IPS DF 6.9 (cell line): Measurements from ENCODE around the gene ASPRV1.
"Not testable (repeated sequence)": the region's sequence is repeated elsewhere in the genome, so short reads cannot be mapped to it uniquely, and the experiment has no call there.

Experiments
- DNase-seq: peaks from one replicate; pipeline ENCODE4 v3.0.0-alpha.2; 2013; ENCODE audit warnings: low read depth, low spot score
- H3K27ac ChIP-seq: one replicate; pipeline ENCODE4 v1.5.1; 2013; ENCODE audit warnings: low read length, control low read depth
- H3K27me3 ChIP-seq: 2 replicates; pipeline ENCODE4 v1.6.1; 2013; ENCODE audit warnings: mild to moderate bottlenecking, low read length; ENCODE audit not compliant: control insufficient read depth, insufficient read depth
- H3K36me3 ChIP-seq: 2 replicates; pipeline ENCODE4 v1.6.1; 2013; ENCODE audit warnings: low read length; ENCODE audit not compliant: control insufficient read depth, insufficient read depth
- H3K4me1 ChIP-seq: 2 replicates; pipeline ENCODE4 v1.6.1; 2013; ENCODE audit warnings: low read length; ENCODE audit not compliant: control insufficient read depth, insufficient read depth
- H3K4me3 ChIP-seq: 2 replicates; pipeline ENCODE4 v1.5.1; 2013; ENCODE audit warnings: mild to moderate bottlenecking, low read length
- H3K9me3 ChIP-seq: 2 replicates; pipeline ENCODE4 v1.6.1; 2013; ENCODE audit warnings: low read length, inconsistent platforms; ENCODE audit not compliant: control insufficient read depth, insufficient read depth
- WGBS: extraction: QIAGEN DNeasy Blood & Tissue Kit; methylation state at CpG from one replicate; pipeline ENCODE4 v1.1.7; 2013; ENCODE audit warnings: mixed read lengths, missing lambda C conversion rate; ENCODE audit not compliant: insufficient read length, insufficient coverage; 5-methylcytosine and 5-hydroxymethylcytosine counted together

The ASPRV1 gene

GRCh38 chr2:70002241-70002899 is 40.9 kb upstream of the ASPRV1 start:
- no peak overlapping the region for H3K27ac ChIP-seq
- DNase-seq = no peak
- WGBS = no CpG with 5 or more reads among the region's 2 CpGs
- no peaks in the 10 kb centered on the region for H3K36me3 ChIP-seq
- H3K4me1 ChIP-seq = peaks cover 8% of the 10 kb centered on the region
- H3K4me3 ChIP-seq = no peak overlapping the region
- H3K27me3 ChIP-seq = no peaks in the 10 kb centered on the region
- no peaks in the 10 kb centered on the region for H3K9me3 ChIP-seq

GRCh38 chr2:70000529-70000928 is 39.1 kb upstream of the ASPRV1 start:
- no CpG with 5 or more reads among the region's 6 CpGs for WGBS
- not testable (repeated sequence) for H3K9me3 ChIP-seq, H3K4me3 ChIP-seq, H3K4me1 ChIP-seq, DNase-seq, H3K36me3 ChIP-seq, H3K27me3 ChIP-seq, H3K27ac ChIP-seq

GRCh38 chr2:69998761-69999160 is 37.3 kb upstream of the ASPRV1 start:
- Histone ChIP-seq H3K36me3 (no peaks in the 10 kb centered on the region), H3K9me3 (no peaks in the 10 kb centered on the region), H3K27ac (no peak overlapping the region), H3K4me1 (peaks cover 5% of the 10 kb centered on the region), H3K4me3 (no peak overlapping the region), H3K27me3 (no peaks in the 10 kb centered on the region)
- no peak for DNase-seq
- no CpG with 5 or more reads among the region's 6 CpGs for WGBS

GRCh38 chr2:69997015-69997830 is 35.8 kb upstream of the ASPRV1 start:
- no peaks in the 10 kb centered on the region for H3K9me3 ChIP-seq
- H3K36me3 ChIP-seq = no peaks in the 10 kb centered on the region
- H3K4me3 ChIP-seq = no peak overlapping the region
- H3K4me1 ChIP-seq = peaks cover 5% of the 10 kb centered on the region
- no peak for DNase-seq
- WGBS = no CpG with 5 or more reads among the region's 11 CpGs
- H3K27me3 ChIP-seq = no peaks in the 10 kb centered on the region
- no peak overlapping the region for H3K27ac ChIP-seq

- no peaks in the 10 kb centered on the region for H3K36me3 ChIP-seq
- no peaks in the 10 kb centered on the region for H3K9me3 ChIP-seq
- WGBS = no CpG with 5 or more reads among the region's 3 CpGs
- H3K4me3 ChIP-seq = no peak overlapping the region
- H3K27ac ChIP-seq = no peak overlapping the region
- H3K27me3 ChIP-seq = no peaks in the 10 kb centered on the region
- DNase-seq = no peak
- H3K4me1 ChIP-seq = peaks cover 5% of the 10 kb centered on the region
These were observed 34.1 kb upstream of the ASPRV1 start for GRCh38 chr2:69995511-69995910.

- Histone ChIP-seq H3K27ac (no peak overlapping the region), H3K9me3 (no peaks in the 10 kb centered on the region), H3K27me3 (no peaks in the 10 kb centered on the region), H3K4me1 (peaks cover 3% of the 10 kb centered on the region), H3K4me3 (no peak overlapping the region), H3K36me3 (no peaks in the 10 kb centered on the region)
- no peak for DNase-seq
- no CpG with 5 or more reads among the region's 6 CpGs for WGBS
These were observed 32.7 kb upstream of the ASPRV1 start for GRCh38 chr2:69994166-69994565.

GRCh38 chr2:69993708-69994107 is 32.3 kb upstream of the ASPRV1 start:
- no peaks in the 10 kb centered on the region for H3K27me3 ChIP-seq
- no peak overlapping the region for H3K4me3 ChIP-seq
- H3K27ac ChIP-seq = no peak overlapping the region
- no peaks in the 10 kb centered on the region for H3K36me3 ChIP-seq
- WGBS = no CpG with 5 or more reads among the region's 5 CpGs
- peaks cover 3% of the 10 kb centered on the region for H3K4me1 ChIP-seq
- no peaks in the 10 kb centered on the region for H3K9me3 ChIP-seq
- DNase-seq = no peak

- H3K27ac ChIP-seq = no peak overlapping the region
- no CpG with 5 or more reads among the region's 7 CpGs for WGBS
- no peaks in the 10 kb centered on the region for H3K9me3 ChIP-seq
These were observed 31.7 kb upstream of the ASPRV1 start for GRCh38 chr2:69993048-69993565.

GRCh38 chr2:69992310-69993047 is 31.0 kb upstream of the ASPRV1 start:
- no peak overlapping the region for H3K27ac ChIP-seq
- WGBS = no CpG with 5 or more reads among the region's 8 CpGs
- no peak overlapping the region for H3K4me3 ChIP-seq
- no peaks in the 10 kb centered on the region for H3K27me3 ChIP-seq
- no peaks in the 10 kb centered on the region for H3K36me3 ChIP-seq
- no peaks in the 10 kb centered on the region for H3K9me3 ChIP-seq
- no peak for DNase-seq
- H3K4me1 ChIP-seq = peaks cover 3% of the 10 kb centered on the region

More at GRCh38 chr2:69993048-69993565, 31.7 kb upstream of the ASPRV1 start:
- Histone ChIP-seq H3K4me1 (peaks cover 3% of the 10 kb centered on the region), H3K4me3 (no peak overlapping the region), H3K27me3 (no peaks in the 10 kb centered on the region), H3K36me3 (no peaks in the 10 kb centered on the region)
- no peak for DNase-seq

- no peaks in the 10 kb centered on the region for H3K9me3 ChIP-seq
- no peaks in the 10 kb centered on the region for H3K27me3 ChIP-seq
- H3K36me3 ChIP-seq = no peaks in the 10 kb centered on the region
- no peaks in the 10 kb centered on the region for H3K4me1 ChIP-seq
- DNase-seq = no peak
- WGBS = no CpG with 5 or more reads among the region's 12 CpGs
- no peak overlapping the region for H3K4me3 ChIP-seq
- H3K27ac ChIP-seq = no peak overlapping the region
These were observed 28.1 kb upstream of the ASPRV1 start for GRCh38 chr2:69989441-69990105.
